Subcutaneous preadipocyte (primary cell): ENCODE data around the gene CD3D. TPM values are rescaled to one million over a fixed set of nuclear protein-coding genes. Genes with fewer than 3 reads are reported as not detected.

ENCODE experiments used
- small RNA-seq: library from RNA; depleted of rRNA; stranded (forward); fragments of <200 nt; gene quantifications from one replicate; pipeline ENCODE3, GENCODE V24; 2012
- total RNA-seq: library from RNA; depleted of rRNA; stranded (reverse); fragments of >200 nt; gene quantifications from 2 replicates; pipeline ENCODE4 v1.2.3, GENCODE V29; 2012

CD3D gene
- not detected in 2 replicates for total RNA-seq

DNA sequence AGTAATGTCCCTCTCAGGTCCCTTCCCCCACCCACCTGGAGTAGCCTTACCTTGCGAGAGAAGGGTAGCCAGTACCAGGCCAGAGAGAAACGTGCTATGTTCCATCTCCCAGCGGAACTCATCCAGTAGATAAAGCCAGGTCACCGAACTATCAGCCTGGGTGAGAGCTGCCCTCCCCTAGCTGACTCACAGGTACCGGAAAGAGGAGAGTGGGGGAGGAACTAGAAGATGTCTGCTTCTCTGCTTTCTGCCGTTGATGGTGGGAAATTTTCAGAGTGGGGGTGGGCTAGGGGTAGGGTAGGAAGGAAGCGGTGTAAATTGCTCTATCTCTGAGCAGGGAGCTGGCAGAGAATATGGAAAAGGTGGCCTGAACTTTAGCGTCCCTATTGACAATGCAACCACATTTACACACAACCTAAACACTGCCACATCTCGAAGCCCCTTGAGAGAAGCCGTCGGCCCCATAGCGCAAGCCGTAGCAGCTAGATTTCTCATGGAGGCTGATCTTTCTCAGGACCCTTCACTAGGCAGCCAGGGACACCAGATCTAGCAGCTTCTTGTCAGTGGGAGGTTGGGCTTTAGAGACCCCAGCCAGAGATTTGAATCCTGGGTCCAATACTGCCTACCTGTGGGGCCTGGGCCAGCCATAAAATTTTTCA, at the start of gene CD3D:
Gene CD3D (minus strand): TSS at position 203 of the 659 bp plus-strand sequence. CDS start 98 bp downstream, at position 105.

DNA sequence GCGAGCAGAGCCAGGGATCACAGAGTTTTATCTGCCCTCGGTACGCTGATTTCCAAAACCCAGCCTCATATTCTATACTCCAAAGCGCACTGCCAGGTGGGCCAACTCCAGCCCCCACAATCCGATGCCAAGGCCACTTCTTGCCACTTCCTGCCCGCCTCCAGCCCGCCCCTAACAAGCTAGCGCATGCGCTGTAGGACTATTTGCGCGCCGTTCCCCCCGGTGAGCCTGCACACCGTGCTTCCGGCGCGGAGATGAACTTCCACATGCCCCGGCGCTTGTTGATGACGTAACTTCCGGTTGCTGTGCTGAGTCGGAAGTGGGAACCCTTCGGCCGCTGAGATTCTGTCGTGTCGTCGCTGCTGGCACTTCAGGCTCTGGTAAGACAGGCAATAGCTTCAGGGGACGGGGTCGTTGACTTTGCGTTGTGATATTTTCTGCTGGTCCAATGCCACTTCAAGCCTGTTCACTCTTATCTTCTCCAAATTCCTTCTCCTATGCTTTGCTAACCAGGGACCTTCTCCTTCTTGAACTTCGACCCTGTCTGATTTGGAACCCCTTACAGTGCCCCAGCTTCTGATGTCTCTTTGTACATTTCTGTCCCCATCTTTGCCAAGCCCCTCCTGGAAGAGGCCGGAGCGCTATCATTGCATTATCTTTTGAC, 16.9 kb upstream of the CD3D start, which contains the start of gene UBE4A:
Gene UBE4A (plus strand): TSS at position 306 of the 664 bp plus-strand sequence. CDS start 5,481 bp downstream, outside the sequence.

DNA sequence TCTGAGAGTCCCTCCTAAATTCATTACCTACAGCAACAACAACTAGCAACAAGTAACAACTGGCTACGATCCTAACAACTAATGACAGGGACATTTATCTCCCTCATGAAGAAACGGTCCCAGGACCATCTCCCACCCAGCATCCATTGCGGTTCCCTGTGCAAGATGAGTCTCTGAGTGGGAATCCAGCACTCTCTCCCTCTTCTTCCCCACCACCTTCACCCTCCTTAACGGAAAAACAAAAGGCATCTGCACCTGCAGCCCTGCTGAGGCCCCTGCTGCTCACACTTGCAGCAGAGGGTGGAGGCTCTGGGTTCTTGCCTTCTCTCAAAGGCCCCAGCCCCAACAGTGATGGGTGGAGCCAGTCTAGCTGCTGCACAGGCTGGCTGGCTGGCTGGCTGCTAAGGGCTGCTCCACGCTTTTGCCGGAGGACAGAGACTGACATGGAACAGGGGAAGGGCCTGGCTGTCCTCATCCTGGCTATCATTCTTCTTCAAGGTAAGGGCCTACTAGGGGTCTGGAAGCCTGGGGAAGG, 1.5 kb upstream of the CD3D start, which contains the start of gene CD3G:
Gene CD3G (plus strand): TSS at position 364 of the 535 bp plus-strand sequence. CDS start 80 bp downstream, at position 444.

DNA sequence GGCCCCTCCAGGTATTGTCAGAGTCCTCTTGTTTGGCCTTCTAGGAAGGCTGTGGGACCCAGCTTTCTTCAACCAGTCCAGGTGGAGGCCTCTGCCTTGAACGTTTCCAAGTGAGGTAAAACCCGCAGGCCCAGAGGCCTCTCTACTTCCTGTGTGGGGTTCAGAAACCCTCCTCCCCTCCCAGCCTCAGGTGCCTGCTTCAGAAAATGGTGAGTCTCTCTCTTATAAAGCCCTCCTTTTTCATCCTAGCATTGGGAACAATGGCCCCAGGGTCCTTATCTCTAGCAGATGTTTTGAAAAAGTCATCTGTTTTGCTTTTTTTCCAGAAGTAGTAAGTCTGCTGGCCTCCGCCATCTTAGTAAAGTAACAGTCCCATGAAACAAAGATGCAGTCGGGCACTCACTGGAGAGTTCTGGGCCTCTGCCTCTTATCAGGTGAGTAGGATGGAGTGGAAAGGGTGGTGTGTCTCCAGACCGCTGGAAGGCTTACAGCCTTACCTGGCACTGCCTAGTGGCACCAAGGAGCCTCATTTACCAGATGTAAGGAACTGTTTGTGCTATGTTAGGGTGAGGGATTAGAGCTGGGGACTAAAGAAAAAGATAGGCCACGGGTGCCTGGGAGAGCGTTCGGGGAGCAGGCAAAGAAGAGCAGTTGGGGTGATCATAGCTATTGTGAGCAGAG, 37.8 kb downstream of the CD3D start, which contains the start of gene CD3E:
Gene CD3E (plus strand): TSS at position 163 of the 681 bp plus-strand sequence. CDS start 223 bp downstream, at position 386.

Small RNA genes lying within 50 kb of the gene (small RNA-seq; reads per million reads assigned to genes)
- not detected for gene AP001582.1

Other genes with a start within 250 kb of the CD3D start
- gene SCN4B, start 189.9 kb downstream of the CD3D start, total RNA-seq, result not detected in 2 replicates
- under 0.01 TPM in 1 of 2 replicates, not detected in the other for gene SCN2B, start 166.1 kb downstream of the CD3D start, total RNA-seq
- not detected in 2 replicates for gene JAML, start 117.7 kb downstream of the CD3D start, total RNA-seq
- gene MPZL3, start 90.3 kb downstream of the CD3D start, total RNA-seq, result 0.20 and 0.37 TPM in 2 replicates
- not detected in 2 replicates for gene MPZL2, start 78.4 kb downstream of the CD3D start, total RNA-seq
- gene CD3E, start 38.0 kb downstream of the CD3D start, total RNA-seq, result not detected in 2 replicates
- not detected in 2 replicates for gene CD3G, start 1.6 kb upstream of the CD3D start, total RNA-seq
- gene UBE4A, start 16.9 kb upstream of the CD3D start, total RNA-seq, result 43.4 and 54.2 TPM in 2 replicates
- gene ATP5MG, start 58.9 kb upstream of the CD3D start, total RNA-seq, result 26.6 and 31.6 TPM in 2 replicates
- gene KMT2A, start 93.8 kb upstream of the CD3D start, total RNA-seq, result 28.7 and 39.1 TPM in 2 replicates
- 0.20 TPM in 1 of 2 replicates, not detected in the other for gene TTC36, start 184.8 kb upstream of the CD3D start, total RNA-seq
- gene TMEM25, start 188.5 kb upstream of the CD3D start, total RNA-seq, result 0.73 and 1.2 TPM in 2 replicates
- 36.4 and 40.8 TPM in 2 replicates for gene IFT46, start 223.2 kb upstream of the CD3D start, total RNA-seq
- gene ARCN1, start 229.7 kb upstream of the CD3D start, total RNA-seq, result 105 and 157 TPM in 2 replicates